Stimulated activated CD8-positive, alpha-beta memory T cell treated with anti-CD3 and anti-CD28 coated beads, Interleukin-4, amount 100 ng/mL, for 1 hour (primary cell): ENCODE results near the gene KLRK1.
"Not testable (repeated sequence)": the region's sequence is repeated elsewhere in the genome, so short reads cannot be mapped to it uniquely, and the experiment has no call there.

Source experiments
- DNase-seq, 2 donors: peaks; one replicate each; pipeline ENCODE4 v3.0.0-alpha.2; 2020; ENCODE audit warnings: low read depth in 2 of 2, low spot score in 1 of 2

The KLRK1 gene

DNA sequence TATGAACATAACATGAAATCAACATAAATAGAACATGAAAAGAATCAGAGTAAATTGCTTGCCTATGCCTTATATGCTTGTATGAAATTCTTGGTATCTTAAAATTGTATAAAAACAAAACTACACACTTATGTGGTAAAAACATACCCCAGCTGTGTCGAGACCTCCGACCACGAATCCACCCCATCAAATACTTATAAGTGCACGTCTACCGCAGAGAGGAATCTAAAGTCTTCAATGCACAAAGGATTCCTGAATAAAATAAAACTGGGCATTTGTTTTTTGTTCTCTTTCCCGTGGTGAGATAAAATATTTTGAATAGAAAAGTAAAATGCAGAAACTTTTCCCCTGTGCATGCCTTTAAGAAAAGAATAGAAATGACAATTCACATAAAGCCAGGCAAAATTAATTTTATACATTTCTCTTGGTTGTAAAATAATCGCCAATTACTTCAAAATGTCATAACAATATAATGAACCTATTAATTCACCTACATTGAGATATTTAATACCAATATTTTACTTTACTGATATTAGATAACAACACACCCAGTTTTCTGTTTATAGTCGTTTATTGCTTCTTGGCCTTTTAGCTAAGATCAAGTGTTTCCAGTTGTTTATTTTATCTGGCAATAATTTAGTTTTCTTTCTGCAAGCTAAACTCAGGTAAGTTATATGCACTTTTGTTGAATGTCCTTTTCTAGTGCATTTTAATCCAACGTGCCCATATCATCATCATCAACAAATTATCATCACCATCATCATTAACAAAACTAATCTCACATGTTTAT lies 1.0 kb downstream of the KLRK1 start:
- DNase-seq: no peak

DNA sequence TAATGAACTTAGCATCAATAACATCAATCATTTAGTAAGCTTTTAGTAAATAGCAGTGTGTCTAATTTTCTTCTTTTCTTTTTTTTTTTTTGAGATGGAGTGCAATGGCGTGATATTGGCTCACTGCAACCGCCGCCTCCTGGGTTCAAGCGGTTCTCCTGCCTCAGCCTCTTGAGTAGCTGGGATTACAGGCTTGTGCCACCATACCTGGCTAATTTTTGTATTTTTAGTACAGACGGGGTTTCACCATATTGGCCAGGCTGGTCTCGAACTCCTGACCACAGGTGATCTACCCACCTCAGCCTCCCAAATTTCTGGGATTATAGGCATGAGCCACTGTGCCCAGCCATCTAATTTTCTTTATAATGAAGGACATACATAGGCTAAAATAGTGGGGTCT lies 2.3 kb downstream of the KLRK1 start:
- DNase-seq: not testable (repeated sequence)

DNA sequence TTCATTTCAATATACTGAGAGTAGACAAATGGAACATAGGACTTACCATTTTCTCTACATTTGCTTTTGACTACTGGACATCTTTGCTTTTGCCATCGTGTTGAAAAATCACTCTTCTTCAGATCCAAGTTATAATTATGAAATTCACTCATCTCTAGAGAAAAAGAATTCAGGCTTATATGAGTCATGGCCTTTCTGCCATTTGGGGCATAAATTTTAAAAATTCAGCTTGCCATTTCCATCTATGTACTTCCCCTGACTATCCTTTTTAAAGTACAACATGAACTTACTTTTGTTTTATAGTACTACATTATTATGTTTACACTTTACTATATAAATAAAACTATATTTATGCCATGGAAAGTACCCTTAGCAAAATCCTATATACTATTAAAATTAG lies 3.0 kb downstream of the KLRK1 start:
- DNase-seq: no peak

DNA sequence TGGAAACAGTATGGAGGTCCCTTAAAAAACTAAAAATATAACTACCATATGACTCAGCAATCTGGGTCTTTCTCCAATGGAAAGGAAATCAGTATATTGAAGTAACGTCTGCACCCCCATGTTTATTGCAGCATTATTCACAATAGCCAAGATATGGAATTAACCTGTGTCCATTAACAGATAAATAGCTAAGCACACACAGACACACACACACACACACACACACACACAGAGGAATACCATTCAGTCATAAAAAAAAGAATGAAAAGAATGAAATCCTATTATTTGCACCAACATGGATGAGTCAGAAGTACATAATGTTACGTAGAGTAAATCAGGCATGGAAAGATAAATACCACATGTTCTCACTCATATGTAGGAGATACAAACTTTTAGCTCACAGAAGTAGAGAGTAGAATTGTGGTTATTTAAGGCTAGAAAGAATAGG lies 4.7 kb downstream of the KLRK1 start:
- DNase-seq: no peak

DNA sequence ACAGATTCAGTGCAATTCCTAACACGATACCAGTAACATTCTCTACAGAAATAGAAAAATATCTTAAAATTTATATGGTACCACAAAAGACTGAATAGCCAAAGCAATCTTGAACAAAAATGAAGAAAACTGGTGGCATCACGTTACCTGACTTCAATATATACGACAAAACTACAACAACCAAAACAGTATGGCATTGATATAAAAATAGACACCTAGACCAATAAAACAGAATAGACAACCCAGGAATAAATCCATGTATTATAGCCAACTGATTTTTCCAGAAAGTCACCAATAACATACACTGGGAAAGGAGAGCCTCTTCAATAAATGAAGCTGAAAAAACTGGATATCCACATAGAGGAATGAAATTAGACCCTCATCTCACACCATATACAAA lies 5.7 kb downstream of the KLRK1 start:
- no peak for DNase-seq

DNA sequence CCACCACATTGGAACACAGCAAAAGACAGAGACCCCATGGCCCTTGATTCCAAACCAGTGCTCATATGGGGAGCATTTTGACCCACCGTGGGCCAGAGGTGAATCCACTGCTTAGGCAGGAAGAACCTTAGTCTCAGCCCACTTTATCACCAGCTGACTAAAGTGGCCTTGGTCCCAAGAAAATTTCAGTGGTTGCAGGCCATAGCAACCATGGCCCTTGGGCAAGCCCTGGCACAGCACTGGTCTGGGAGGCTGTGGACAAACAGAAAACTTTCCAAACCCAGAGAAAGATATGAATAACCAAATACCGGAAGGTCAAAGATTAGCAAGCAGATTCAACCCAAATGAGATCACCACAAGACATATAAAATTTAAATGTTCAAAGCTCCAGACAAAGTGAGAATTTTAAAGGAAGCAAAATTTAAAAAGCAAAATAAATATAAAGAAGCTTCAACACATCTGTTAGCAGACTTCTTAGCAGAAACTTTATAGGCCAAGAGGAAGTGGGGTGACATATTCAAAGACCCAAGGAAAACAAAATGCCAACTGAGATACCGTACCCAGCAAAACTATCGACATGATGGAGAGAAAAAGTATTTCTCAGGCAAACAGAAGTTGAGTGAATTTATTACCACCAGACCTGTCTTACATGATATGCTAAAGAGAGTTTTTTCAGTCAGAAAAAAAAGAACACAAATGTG lies 7.8 kb downstream of the KLRK1 start:
- no peak for DNase-seq

DNA sequence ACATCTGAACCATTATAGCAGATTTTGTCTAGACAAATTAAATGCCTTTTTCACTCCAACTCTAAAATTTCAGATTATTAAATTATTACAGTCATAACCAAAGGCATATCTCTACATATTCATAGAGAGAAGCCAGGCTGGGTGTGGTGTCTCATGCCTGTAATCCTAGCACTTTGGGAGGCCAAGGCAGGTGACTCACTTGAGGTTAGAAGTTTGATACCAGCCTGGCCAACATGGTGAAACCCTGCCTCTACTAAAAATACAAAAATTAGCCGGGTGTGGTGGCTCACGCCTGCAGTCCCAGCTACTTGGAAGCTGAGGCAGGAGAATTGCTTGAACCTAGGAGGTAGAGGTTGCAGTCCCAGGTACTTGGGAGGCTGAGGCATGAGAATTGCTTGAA lies 11.1 kb downstream of the KLRK1 start:
- DNase-seq: not testable (repeated sequence)

DNA sequence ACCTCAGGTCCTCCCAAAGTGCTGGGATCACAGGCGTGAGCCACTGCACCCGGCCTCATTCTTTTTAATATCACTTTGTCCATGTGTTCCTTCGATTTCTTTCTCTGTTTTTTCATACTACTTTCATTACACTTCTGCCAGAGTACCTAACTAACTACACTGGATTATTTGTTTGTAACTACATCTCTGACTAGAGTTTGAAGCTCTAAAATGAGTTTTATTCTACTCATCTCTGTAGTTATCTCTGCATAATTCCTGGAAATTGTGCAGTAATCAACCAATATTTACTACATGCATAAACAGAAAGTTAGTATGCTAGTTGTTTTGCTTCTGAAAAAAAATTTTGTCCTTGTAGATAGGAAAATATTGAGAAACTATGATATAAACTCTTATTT lies 15.2 kb downstream of the KLRK1 start:
- no peak for DNase-seq

DNA sequence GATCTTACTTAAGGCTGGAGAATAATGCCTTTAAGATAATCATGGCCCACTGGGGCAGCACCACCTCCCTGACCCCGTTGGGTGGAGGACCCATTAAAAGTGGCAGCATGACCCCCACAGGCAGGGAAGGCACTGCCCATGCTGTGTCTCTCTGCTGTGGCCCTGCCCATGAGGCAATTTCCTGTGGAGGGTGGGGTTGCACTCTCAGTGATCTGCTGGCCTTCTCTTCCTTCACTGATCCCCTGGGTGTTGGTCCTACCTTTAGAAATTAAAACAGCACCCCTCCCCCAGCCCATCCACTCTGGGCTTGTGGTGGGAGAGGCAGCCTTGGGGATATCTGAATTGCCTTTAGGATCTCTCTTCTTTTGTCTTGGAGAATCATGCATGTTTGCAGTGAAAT lies 17.3 kb downstream of the KLRK1 start:
- no peak for DNase-seq

DNA sequence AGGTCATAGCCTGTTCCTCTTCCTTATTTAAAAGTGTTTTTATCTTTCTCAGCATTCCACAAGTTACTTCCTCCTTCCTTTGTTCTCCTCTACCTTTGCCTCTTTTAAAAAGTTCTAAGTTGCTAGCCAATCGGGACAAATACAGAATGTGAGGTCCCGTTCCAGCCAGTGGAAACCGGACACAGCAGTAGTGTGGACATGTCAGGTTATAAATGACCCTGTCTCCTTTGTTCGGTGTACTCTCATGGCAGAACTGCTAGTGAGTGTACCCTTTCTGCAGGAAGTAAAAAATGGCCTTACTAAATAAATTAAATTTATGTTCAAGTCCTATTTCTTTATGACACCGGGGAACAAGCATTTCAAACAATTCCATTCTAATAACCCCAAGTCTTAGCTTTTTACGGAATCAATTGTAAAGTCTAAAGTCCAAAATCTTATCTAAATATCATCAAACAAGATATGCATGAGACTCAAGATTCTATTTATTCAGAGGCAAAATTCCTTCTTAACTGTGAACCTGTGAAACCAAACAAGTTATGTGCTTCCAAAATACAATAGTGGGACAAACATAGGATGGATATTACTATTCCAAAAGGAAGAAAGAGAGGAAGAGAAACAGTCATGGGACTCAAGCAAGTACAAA lies 17.8 kb downstream of the KLRK1 start:
- not testable (repeated sequence) for DNase-seq

DNA sequence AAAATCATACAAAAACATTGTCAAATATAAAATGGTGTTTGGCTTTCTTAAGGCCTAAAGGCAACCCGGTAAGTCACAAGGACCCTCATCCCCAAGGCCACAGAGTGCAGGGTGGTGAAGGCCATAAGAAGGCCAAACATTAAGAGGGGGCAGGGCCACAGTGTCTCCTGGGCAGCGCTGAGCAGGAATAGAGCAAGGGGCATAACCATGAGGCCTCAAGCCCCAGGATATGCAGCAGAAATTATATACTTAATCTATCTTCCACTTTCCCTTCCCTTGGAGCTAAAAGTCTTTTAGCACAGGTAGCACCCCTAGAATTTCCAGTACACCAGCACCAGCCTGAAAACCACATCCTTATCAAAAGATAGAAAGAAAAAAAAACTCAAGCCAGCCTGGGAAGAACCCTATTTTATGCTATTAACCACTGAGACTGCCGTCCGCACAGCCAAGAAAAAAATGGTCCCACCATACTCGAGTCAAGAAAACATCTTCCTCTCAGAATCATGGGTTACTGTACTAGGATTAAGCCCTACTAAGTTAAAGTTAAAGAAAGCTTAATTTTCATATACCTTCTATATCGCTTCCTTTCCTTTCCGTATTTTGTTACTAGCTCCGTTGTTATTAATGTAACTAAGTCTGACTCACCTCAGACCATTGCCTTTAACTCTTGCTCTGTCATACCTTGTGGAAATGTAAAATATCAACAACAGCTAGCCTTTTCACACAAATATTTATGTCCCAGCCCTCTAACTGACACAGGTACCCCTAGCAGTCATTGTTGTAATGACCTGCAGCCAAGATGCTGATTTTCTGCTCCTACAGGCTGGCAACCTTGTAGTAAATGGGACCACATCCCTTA lies 20.1 kb downstream of the KLRK1 start:
- DNase-seq: no peak

DNA sequence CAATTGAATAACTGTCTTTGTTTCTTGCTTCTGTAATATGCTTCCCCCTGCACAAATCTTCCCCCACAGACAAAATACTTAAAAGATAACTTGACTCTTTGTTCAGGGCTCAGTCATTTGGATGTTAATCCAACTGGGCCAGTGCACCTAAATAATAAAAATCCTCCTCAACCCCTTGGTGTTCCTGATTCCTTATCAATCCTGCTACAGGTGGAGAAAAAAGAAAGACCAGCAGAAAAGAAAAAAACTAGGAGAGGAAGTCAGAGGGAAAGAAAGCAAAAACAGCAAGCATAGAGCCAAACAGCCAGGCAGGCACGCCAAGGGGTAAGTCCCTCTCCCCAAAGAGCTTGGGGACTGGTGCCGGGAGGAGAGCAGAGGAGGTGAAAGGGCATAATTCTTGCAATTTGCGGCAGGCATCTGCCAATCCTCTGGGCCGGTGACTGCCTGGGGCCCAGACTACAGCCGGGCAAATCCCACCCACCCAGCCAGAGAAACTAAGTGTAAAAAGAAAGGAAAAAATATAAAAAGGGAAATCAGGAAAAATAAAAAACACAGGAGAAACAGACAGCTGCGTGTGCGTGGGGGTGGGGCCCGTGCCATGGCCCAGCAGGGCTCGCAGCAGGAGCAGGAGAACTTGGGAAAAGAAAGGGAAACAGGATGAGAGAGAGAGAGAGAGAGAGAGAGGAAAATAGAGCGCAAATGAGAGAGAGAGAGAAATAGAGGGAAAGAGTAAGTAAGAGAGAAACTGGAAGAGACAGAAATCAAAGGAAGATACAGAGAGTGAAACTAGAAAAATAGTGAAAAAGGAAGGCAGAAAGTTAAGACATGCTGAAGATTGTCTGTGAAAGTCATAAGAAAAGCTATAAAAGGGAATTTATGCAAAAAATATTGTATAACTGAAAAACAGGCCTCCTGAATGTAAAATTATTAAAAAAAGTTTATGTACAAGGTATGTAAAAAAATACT lies 21.4 kb downstream of the KLRK1 start:
- no peak for DNase-seq

DNA sequence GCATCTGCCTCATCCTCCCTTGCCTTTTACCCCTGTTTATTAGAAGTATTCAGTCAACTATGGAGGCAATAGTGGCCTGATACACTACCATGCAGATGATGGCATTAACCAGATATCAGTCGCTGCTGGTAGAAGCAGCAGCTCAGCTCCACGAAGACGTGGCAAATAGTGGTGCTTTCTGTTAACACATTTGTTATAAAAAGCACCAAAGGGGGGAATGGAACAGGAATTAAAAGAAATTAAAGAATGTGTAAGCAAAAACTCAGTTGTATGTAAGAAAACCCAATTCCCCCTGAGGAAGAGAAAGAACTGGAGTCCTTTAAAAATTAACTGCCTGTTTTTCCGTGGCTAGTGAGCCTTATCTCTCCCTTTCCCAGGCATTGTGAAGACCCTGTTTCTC lies 22.1 kb downstream of the KLRK1 start:
- DNase-seq: not testable (repeated sequence)

DNA sequence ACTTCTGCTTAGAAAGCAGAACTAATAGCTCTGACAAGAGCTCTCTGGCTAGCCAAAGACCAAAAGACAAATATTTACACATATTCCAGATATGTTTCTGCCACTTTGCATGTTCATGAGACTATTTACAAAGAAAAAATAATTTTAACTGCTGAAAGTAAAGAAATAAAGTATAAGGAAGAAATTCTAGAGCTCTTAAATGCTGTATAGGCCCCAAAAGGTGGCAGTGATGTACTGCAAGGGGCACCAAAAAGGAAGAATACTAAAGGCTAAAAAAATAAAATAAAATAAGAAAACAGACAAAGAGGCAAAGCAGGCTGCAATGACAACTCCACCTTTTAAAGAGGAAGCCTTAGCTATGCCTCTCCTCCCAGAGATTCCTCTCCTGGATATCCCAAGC lies 23.0 kb downstream of the KLRK1 start:
- DNase-seq: no peak

DNA sequence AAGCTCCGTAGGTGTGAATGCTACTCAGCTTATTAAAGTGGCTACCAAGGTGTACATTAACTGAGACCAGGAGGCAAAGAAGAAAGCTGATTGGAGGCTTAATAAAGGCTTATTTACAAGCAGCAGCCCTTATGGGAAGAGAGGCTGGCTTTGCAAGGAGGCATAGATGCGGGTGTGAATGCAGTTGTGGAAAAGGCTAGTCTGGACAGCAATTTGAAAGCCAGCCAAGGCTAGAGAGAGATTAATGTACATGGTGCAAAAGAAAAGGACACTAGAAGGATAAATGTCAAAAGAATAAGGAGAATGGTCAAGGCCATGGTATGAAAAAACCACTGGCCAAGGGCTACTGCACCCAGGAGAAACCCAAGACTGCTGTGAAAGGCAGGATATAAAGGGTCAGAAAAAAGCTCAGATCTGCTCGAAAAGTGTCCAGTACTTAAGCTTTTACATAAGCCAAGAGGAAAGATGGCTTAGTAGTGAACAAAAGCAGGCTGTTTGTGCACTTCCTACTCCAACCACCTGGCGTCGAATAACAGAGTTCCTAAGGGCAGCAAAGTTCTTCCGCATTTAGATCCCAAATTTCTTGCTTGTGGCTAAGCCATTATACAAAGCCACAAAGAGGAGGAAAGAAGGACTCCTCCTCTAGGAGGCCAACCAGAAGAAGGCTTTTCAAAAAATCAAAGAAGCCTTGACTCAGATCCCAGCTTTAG lies 24.0 kb downstream of the KLRK1 start:
- no peak for DNase-seq

DNA sequence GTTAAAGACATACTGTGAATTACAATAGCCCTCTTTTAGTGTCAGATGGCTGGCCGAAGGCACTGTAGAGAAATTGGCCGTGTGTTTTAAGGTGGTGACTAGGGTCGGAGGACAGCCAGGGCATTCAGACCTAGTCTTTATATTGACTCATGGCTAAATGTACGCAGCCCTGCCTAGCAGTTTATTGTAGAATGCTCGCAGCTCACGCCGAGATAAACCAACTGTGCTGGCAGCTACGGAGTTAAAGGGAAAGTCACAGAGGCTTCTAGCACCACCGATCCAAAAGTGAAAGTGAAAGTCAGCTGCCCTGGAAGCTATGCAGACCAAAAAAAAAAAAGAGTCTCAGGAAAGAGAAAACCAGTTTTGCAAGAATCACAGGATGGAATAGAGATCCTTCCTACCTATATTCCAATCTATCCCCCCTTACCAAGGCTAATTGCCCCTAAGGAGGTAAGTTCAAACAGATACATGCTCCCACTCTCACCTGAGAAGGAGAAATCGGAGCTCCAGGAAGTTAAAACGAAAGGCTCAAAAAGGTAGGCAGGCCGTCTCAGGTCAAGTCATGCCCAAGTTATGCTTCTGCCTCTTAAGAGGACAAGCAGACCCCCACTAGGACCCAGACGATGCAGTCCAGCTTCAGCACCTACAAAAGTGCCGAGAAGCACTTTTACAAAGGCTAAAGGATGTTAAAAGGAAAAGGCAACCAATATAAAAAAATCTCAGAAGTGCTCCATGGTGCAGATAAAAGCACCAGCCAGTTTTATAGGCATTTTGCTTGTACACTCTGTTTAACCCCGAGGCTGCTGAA lies 24.8 kb downstream of the KLRK1 start:
- no peak for DNase-seq

DNA sequence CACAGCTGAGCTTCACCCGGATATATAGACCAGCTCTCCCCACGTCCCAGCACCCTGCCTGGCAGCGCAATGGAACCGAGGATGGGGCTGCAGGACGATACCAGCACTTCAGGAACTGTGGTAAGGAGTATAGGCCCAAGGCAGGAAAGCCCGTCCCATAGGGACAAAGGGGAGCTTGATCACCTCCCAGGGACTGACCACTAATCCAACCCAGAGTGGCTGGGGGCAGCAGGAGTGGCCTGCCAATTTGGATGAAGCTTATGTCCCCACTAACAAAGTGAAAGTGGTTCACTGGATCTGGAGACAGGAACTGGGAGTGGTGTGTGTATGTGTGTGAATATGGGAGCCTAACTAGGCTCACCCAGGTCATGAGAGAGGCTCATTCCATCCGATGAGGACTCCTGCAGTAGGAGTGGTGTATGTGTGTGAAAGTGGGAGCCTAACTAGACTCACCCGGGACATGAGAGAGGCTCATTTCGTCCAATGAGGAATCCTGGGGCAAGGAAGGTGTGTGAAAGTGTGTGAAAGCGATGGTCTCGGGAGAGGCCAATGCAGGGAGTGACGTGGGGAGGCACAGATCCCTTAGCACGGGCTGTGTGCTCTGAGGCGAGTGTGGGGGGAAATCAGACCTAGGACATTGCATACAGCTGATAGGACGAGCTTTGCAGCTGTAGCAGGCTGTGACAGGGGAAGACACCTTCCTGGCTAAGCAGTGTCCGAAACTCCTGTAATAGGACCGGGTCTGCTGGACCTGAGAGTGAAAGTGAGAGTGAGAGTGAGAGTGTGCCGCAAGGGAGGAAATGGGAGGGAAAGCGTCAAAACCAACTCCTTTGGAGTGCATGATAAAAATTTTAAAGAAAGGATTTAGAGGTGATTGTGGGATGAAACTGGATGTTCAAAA lies 25.7 kb downstream of the KLRK1 start:
- DNase-seq: no peak

DNA sequence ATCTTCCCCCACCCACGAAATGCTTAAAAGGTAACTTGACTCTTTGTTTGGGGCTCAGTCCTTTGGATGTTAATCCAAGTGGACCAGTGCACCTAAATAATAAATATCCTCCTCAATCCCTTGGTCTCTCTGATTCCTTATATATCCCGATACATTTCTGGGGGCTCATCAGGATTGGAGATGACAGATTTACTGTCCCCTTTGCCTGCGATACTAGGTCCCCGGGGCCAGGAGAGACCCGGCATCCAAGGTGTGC lies 26.3 kb downstream of the KLRK1 start:
- DNase-seq: no peak
